K562 (cell line): ENCODE results near the gene PRODH. TPM values are rescaled to one million over a fixed set of nuclear protein-coding genes. Genes with fewer than 3 reads are reported as not detected.
A peak's percentile ranks its signal among the peaks of the same experiment; 100 is the strongest.

Experiments
- CHD4 ChIP-seq: fragments of 200-600 bp; sonication (generic); IDR thresholded peaks from 3 replicates; pipeline ENCODE4 v1.6.1; 2012; ENCODE audit warnings: low read depth, mild to moderate bottlenecking, mixed read lengths, low read length, inconsistent platforms; ENCODE audit not compliant: insufficient read depth, insufficient replicate concordance, poor library complexity, severe bottlenecking
- CHD7 ChIP-seq: fragments of 200-600 bp; sonication (generic); IDR thresholded peaks from one replicate; pipeline ENCODE4 v1.6.1; 2012; ENCODE audit warnings: mild to moderate bottlenecking, low read depth, low read length, inconsistent platforms
- CREB3 ChIP-seq: fragments of 450-650 bp; conservative IDR thresholded peaks from 2 replicates; pipeline ENCODE4 v1.6.1; 2016; ENCODE audit warnings: missing genetic modification characterization, low read depth, mild to moderate bottlenecking, missing compliant biosample characterization, moderate library complexity
- CREB5 ChIP-seq: fragments of 250-450 bp; sonication (Bioruptor Pico); IDR thresholded peaks from 2 replicates; pipeline ENCODE4 v1.5.0; 2020; ENCODE audit warnings: mild to moderate bottlenecking
- CREM ChIP-seq: IDR thresholded peaks from 2 replicates; pipeline ENCODE4 v1.6.1; 2014; ENCODE audit warnings: antibody characterized with exemption, low read depth
- CTCFL ChIP-seq: IDR thresholded peaks from 2 replicates; pipeline ENCODE4 v1.6.1; 2011; ENCODE audit warnings: borderline replicate concordance, low read depth, mild to moderate bottlenecking, moderate library complexity, low read length; ENCODE audit not compliant: insufficient read depth, poor library complexity, severe bottlenecking
- FOXK1 ChIP-seq: sonication (generic); formaldehyde crosslinking; IDR thresholded peaks from 2 replicates; pipeline ENCODE4 v1.8.0; 2022; ENCODE audit warnings: missing genetic modification reagents, mild to moderate bottlenecking, borderline replicate concordance
- HSF4 ChIP-seq: fragments of 250-450 bp; sonication (Bioruptor Pico); IDR thresholded peaks from 2 replicates; pipeline ENCODE4 v2.1.2; 2022; ENCODE audit warnings: mild to moderate bottlenecking, moderate library complexity, borderline replicate concordance
- OTX1 ChIP-seq: fragments of 450-650 bp; formaldehyde crosslinking; IDR thresholded peaks from 2 replicates; pipeline ENCODE4 v1.4.0; 2022; ENCODE audit warnings: mild to moderate bottlenecking
- ZKSCAN8 ChIP-seq: fragments of 200-800 bp; sonication (Bioruptor generic); IDR thresholded peaks from 2 replicates; pipeline ENCODE4 v1.6.1; 2016; ENCODE audit warnings: missing genetic modification characterization, missing compliant biosample characterization
- polyA plus RNA-seq, 8 experiments: library from polyadenylated mRNA; depleted of rRNA in 4 of 8; stranded (reverse) in 5 of 8; unstranded in 3 of 8; fragments of >200 nt; fragmentation: Nextera tagmentation in 2 of 8; fragmentation: Illumina TruSeq in 1 of 8; extraction: Ambion mirVana in 2 of 8; extraction: Trizol in 1 of 8; gene quantifications; 2 replicates each; pipeline versions ENCODE4 v1.2.1 to v1.2.3, GENCODE V29; 2011 to 2014; ENCODE audit warnings: inconsistent platforms in 1 of 8, missing spikeins in 1 of 8
- total RNA-seq, 7 experiments: library from RNA; depleted of rRNA in 6 of 7; stranded (reverse); fragments of >200 nt in 6 of 7; fragmentation: Illumina TruSeq in 2 of 7; extraction: Trizol in 2 of 7; gene quantifications; 2 replicates each; pipeline versions ENCODE4 v1.2.1 to v1.2.3, GENCODE V29; 2011 to 2021; ENCODE audit warnings: low replicate concordance in 1 of 7

The PRODH gene
- total and polyA plus RNA-seq, 9 of the 15 experiments (the other 6 are each of a cell fraction or from before 2014, with no cell fraction given): 0.07 to 0.11 TPM; not detected in 7

GRCh38 chr22:18968011-18968749, 32.1 kb upstream of the PRODH start (continued):
- TF ChIP-seq CREM (no peak), CREB5 (no peak), OTX1 (CRISPR knock-in tag) (no peak), HSF4 (no peak), ZKSCAN8 (no peak), CTCFL (no peak), FOXK1 (CRISPR knock-in tag) (peak; percentile 88; the same call in 1 of the 2 replicates), CHD7 (no peak), CHD4 (no peak), CREB3 (tag) (no peak)
